Ovary (tissue), 3 donors: ENCODE results near the gene CTSG.

ENCODE experiments used
- EP300 ChIP-seq: sonication (generic); formaldehyde crosslinking; IDR thresholded peaks from one replicate; pipeline ENCODE4 v1.6.1; 2017; ENCODE audit warnings: antibody characterized with exemption
- POLR2A ChIP-seq: fragments of 450-650 bp; IDR thresholded peaks from one replicate; pipeline ENCODE4 v1.6.1; 2017; ENCODE audit warnings: antibody characterized with exemption, mild to moderate bottlenecking, moderate library complexity
- TF ChIP-seq, protein P1 (sequence below), 3 donors: fragments of 450-650 bp in 2 of 3; fragments of 200-600 bp in 1 of 3; IDR thresholded peaks; one replicate each; pipeline versions ENCODE4 v1.5.1 to v1.8.0; 2016 to 2022; ENCODE audit warnings: antibody characterized with exemption in 3 of 3, mild to moderate bottlenecking in 1 of 3
- donor health status: DM: no; HTN: no; CAD: no.

DNA sequence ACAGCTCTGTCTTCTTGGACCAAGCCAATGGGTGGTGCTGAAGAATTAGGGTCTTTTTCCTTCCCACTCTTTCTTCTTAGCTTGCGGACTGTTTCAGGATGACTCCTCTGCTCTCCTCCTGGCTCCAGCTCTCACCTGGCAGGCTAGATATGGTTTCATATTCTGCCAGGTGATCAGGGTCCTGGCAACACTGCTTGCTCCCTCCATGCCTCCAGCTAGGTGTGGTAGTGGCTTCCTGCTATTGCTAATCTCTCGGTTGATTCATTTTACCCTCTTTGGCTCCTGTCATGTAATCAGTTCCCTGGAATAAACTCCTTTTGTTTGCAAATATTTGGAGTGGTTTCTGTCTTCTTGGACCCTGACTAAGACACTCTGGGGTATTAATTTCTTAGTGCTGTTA, 37.7 kb upstream of the CTSG start:
- TF ChIP-seq POLR2A, result no peak
- TF ChIP-seq, protein P1, sequence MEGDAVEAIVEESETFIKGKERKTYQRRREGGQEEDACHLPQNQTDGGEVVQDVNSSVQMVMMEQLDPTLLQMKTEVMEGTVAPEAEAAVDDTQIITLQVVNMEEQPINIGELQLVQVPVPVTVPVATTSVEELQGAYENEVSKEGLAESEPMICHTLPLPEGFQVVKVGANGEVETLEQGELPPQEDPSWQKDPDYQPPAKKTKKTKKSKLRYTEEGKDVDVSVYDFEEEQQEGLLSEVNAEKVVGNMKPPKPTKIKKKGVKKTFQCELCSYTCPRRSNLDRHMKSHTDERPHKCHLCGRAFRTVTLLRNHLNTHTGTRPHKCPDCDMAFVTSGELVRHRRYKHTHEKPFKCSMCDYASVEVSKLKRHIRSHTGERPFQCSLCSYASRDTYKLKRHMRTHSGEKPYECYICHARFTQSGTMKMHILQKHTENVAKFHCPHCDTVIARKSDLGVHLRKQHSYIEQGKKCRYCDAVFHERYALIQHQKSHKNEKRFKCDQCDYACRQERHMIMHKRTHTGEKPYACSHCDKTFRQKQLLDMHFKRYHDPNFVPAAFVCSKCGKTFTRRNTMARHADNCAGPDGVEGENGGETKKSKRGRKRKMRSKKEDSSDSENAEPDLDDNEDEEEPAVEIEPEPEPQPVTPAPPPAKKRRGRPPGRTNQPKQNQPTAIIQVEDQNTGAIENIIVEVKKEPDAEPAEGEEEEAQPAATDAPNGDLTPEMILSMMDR (IDR thresholded peaks at IDR 0.05), result no peak
- no peak for TF ChIP-seq EP300
